Osteocyte (in vitro differentiated cells): ENCODE data around the gene DECR2. TPM values are rescaled to one million over a fixed set of nuclear protein-coding genes. Genes with fewer than 3 reads are reported as not detected.

Experiments used
- DNase-seq: peaks from one replicate; pipeline ENCODE4 v3.0.0; 2021; ENCODE audit warnings: mixed read lengths; ENCODE audit not compliant: unreplicated experiment; ENCODE audit errors: extremely low spot score
- H3K27ac Mint-ChIP-seq: one replicate; pipeline ENCODE4 v1.8.0; 2021; ENCODE audit warnings: mild to moderate bottlenecking, mixed read lengths; ENCODE audit not compliant: unreplicated experiment
- H3K27me3 Mint-ChIP-seq: one replicate; pipeline ENCODE4 v1.8.0; 2021; ENCODE audit warnings: mixed read lengths; ENCODE audit not compliant: unreplicated experiment
- H3K36me3 Mint-ChIP-seq: one replicate; pipeline ENCODE4 v1.8.0; 2021; ENCODE audit warnings: mixed read lengths; ENCODE audit not compliant: unreplicated experiment
- H3K4me1 Mint-ChIP-seq: one replicate; pipeline ENCODE4 v1.8.0; 2021; ENCODE audit warnings: mixed read lengths; ENCODE audit not compliant: unreplicated experiment
- H3K4me3 Mint-ChIP-seq: one replicate; pipeline ENCODE4 v1.8.0; 2021; ENCODE audit warnings: mild to moderate bottlenecking, moderate library complexity, mixed read lengths; ENCODE audit not compliant: unreplicated experiment
- H3K9me3 Mint-ChIP-seq: one replicate; pipeline ENCODE4 v1.8.0; 2021; ENCODE audit warnings: mixed read lengths; ENCODE audit not compliant: unreplicated experiment
- total RNA-seq: library from RNA; stranded (reverse); gene quantifications from 2 replicates; pipeline ENCODE4 v1.2.1, GENCODE V29; 2021
- TF ChIP-seq, protein P1 (sequence below): fragments of 200-600 bp; sonication (generic); IDR thresholded peaks from 2 replicates; pipeline ENCODE4 v1.5.0; 2021; ENCODE audit warnings: antibody characterized with exemption, mild to moderate bottlenecking, moderate library complexity

Gene DECR2
- total RNA-seq, 1 donor from 2014 or later: 23.4 TPM

DNA sequence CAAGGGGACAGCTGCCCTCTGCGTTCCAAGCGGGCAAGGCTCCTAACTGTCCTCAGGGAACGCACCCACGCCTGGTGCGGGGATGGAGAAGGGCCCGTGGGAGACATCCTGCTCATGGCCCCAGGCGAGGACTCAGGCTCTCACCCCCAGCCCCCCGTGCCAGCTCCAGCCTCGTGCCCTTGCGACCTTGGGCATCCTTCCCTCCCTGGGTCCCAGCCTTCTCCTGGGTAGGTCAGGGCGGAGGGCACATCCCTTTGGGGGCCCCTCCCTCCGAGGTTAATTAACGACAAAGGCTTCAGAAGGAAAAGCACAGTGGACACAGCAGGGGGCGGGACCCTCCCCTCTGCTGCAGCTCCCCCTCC is 22.9 kb upstream of the DECR2 start:
- no peak for DNase-seq
- no peaks in the 10 kb centered on the region for H3K27me3 Mint-ChIP-seq
- no peak overlapping the region for H3K4me3 Mint-ChIP-seq
- no peak overlapping the region for H3K27ac Mint-ChIP-seq
- no peaks in the 10 kb centered on the region for H3K9me3 Mint-ChIP-seq
- H3K4me1 Mint-ChIP-seq: peaks cover 19% of the 10 kb centered on the region
- peaks cover 3% of the 10 kb centered on the region for H3K36me3 Mint-ChIP-seq
- TF ChIP-seq, protein P1, sequence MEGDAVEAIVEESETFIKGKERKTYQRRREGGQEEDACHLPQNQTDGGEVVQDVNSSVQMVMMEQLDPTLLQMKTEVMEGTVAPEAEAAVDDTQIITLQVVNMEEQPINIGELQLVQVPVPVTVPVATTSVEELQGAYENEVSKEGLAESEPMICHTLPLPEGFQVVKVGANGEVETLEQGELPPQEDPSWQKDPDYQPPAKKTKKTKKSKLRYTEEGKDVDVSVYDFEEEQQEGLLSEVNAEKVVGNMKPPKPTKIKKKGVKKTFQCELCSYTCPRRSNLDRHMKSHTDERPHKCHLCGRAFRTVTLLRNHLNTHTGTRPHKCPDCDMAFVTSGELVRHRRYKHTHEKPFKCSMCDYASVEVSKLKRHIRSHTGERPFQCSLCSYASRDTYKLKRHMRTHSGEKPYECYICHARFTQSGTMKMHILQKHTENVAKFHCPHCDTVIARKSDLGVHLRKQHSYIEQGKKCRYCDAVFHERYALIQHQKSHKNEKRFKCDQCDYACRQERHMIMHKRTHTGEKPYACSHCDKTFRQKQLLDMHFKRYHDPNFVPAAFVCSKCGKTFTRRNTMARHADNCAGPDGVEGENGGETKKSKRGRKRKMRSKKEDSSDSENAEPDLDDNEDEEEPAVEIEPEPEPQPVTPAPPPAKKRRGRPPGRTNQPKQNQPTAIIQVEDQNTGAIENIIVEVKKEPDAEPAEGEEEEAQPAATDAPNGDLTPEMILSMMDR: no peak

DNA sequence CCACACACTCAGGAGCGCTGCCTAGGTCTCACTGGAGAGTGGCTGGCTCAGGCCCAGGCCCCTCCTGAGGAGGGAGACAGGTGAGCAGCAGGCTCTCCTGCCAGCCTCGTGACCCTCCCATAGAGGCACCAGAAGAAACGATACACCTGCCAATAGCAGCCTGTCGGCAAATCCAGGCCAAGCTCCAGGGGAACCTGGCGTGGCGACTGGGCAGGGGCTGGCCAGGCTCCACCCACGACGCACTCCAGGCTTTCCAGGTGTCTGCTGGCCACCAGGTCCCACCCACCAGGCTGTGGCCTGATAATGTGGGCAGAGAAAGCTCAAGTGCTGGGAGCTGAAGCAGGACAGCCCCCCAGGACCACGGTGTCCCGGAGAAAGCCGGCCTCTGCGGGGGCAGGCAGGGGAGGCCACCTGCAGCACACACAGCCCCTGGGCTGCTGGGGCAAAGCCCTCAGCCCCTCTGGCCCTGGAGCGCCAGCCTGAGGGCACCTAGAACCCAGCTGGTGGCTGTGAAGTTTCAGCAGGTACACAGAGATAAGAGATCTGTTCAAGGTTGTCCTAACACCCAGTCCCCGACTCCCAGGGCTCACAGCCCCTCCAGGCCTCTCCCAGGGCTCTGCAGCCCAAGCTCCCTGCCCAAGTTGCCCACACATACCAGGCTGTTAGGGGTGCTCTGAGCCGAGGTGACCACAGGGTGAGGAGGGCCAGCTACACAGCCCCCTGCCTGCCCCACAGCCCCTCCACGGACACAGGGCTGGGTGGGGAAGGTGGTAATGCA is 22.3 kb upstream of the DECR2 start:
- Mint-ChIP-seq H3K27me3 (no peaks in the 10 kb centered on the region), H3K36me3 (peaks cover 3% of the 10 kb centered on the region), H3K4me3 (no peak overlapping the region), H3K9me3 (no peaks in the 10 kb centered on the region), H3K27ac (no peak overlapping the region), H3K4me1 (peaks cover 19% of the 10 kb centered on the region)
- TF ChIP-seq, protein P1: no peak
- no peak for DNase-seq

- Mint-ChIP-seq H3K36me3 (peaks cover 3% of the 10 kb centered on the region), H3K27me3 (no peaks in the 10 kb centered on the region), H3K4me3 (peak overlapping the region; percentile 74), H3K9me3 (no peaks in the 10 kb centered on the region), H3K27ac (no peak overlapping the region), H3K4me1 (peaks cover 19% of the 10 kb centered on the region)
- DNase-seq: no peak
- TF ChIP-seq, protein P1: no peak
Observed at GRCh38 chr16:379961-380761, 21.5 kb upstream of the DECR2 start.

DNA sequence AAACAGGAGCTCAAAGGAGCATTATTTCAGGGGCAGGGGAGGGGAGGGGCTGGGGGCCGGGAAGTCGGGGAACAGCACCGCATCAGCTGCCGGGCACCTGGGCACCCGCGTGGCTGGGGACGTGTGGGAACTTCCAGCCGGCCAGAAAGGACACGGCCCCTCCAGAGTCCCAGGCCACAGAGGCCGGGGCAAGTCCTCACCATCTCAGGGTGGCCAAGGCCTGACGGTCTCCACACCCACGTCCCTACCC is 21.0 kb upstream of the DECR2 start:
- TF ChIP-seq, protein P1: no peak
- Mint-ChIP-seq H3K27ac (no peak overlapping the region), H3K9me3 (no peaks in the 10 kb centered on the region), H3K4me1 (peaks cover 19% of the 10 kb centered on the region), H3K4me3 (peak overlapping the region; percentile 74), H3K36me3 (peaks cover 3% of the 10 kb centered on the region), H3K27me3 (no peaks in the 10 kb centered on the region)
- DNase-seq: no peak

- H3K36me3 Mint-ChIP-seq: peaks cover 1% of the 10 kb centered on the region
- TF ChIP-seq, protein P1: no peak
- DNase-seq: peak; percentile 87
- peak overlapping the region; percentile 74 for H3K4me3 Mint-ChIP-seq
- peaks cover 19% of the 10 kb centered on the region for H3K4me1 Mint-ChIP-seq
- H3K27me3 Mint-ChIP-seq: no peaks in the 10 kb centered on the region
- no peaks in the 10 kb centered on the region for H3K9me3 Mint-ChIP-seq
- no peak overlapping the region for H3K27ac Mint-ChIP-seq
Observed at GRCh38 chr16:381012-381788, 20.5 kb upstream of the DECR2 start.
